H1 (cell line): Measurements from ENCODE around the gene BTBD16. TPM values are rescaled to one million over a fixed set of nuclear protein-coding genes. Genes with fewer than 3 reads are reported as not detected.

Experiments used
- CTCF ChIA-PET: fragments of 300-600 bp; sonication (Branson Sonifier 250); formaldehyde crosslinking; loops from one replicate; lab custom pipeline; 2021; ENCODE audit not compliant: partially characterized antibody; lab: Charles Lee
- POLR2A ChIA-PET: fragments of 300-600 bp; sonication (Branson Sonifier 250); formaldehyde crosslinking; loops from one replicate; lab custom pipeline; 2021; ENCODE audit warnings: inconsistent platforms; ENCODE audit not compliant: partially characterized antibody; lab: Charles Lee
- DNase-seq, 2 experiments: peaks; one replicate each; pipeline versions ENCODE4 v3.0.0 to v3.0.0-alpha.2; 2010 to 2022; ENCODE audit warnings: low spot score in 2 of 2, low read depth in 1 of 2, mixed read lengths in 1 of 2
- FAIRE-seq: peaks from 2 replicates; lab custom pipeline; 2011; peaks lifted over from hg19 to GRCh38; lab: Jason Lieb, UNC
- H2AFZ ChIP-seq: 2 replicates; pipeline ENCODE4 v1.8.1; 2012; ENCODE audit warnings: low read length, inconsistent platforms
- H2AK5ac ChIP-seq: 2 replicates; pipeline ENCODE4 v1.6.1; 2013; ENCODE audit warnings: low read depth, low read length
- H2BK120ac ChIP-seq: replicated peaks from 2 replicates; pipeline ENCODE3; 2013; ENCODE audit warnings: low read depth, low read length, inconsistent platforms
- H2BK12ac ChIP-seq: 2 replicates; pipeline ENCODE4 v1.6.1; 2013; ENCODE audit warnings: low read depth, low read length
- H2BK15ac ChIP-seq: 2 replicates; pipeline ENCODE4 v1.6.1; 2013; ENCODE audit warnings: low read length
- H2BK20ac ChIP-seq: 2 replicates; pipeline ENCODE4 v1.6.1; 2013; ENCODE audit warnings: low read length
- H2BK5ac ChIP-seq: 2 replicates; pipeline ENCODE4 v1.6.1; 2013; ENCODE audit warnings: low read depth, low read length
- H3K14ac ChIP-seq: 2 replicates; pipeline ENCODE4 v1.6.1; 2013; ENCODE audit warnings: inconsistent platforms; ENCODE audit not compliant: insufficient read length
- H3K18ac ChIP-seq: 2 replicates; pipeline ENCODE4 v1.6.1; 2013; ENCODE audit warnings: low read length; ENCODE audit errors: extremely low read depth
- H3K23ac ChIP-seq: 2 replicates; pipeline ENCODE4 v1.6.1; 2013; ENCODE audit warnings: inconsistent platforms; ENCODE audit not compliant: insufficient read length
- H3K23me2 ChIP-seq: 2 replicates; pipeline ENCODE4 v1.6.1; 2013; ENCODE audit warnings: low read depth, low read length
- H3K27ac ChIP-seq: 2 replicates; pipeline ENCODE4 v1.6.1; 2011; ENCODE audit warnings: low read depth, low read length, inconsistent platforms
- H3K27me3 ChIP-seq, 4 experiments: replicated peaks in 1 of 4; 1 replicate in 1 of 4; 2 replicates in 3 of 4; pipeline versions ENCODE4 v1.6.1 to v1.8.1; 2011 to 2013; ENCODE audit warnings: low read length in 3 of 4, mild to moderate bottlenecking in 3 of 4, inconsistent platforms in 2 of 4, mixed read lengths in 2 of 4, moderate library complexity in 1 of 4; ENCODE audit not compliant: control insufficient read depth in 3 of 4, insufficient read depth in 3 of 4; ENCODE audit errors: extremely low read depth in 1 of 4
- H3K36me3 ChIP-seq, 4 experiments: 2 replicates each; pipeline versions ENCODE4 v1.6.1 to v1.8.1; 2011 to 2013; ENCODE audit warnings: mild to moderate bottlenecking in 4 of 4, low read length in 3 of 4, moderate library complexity in 2 of 4, control low read depth in 1 of 4, inconsistent platforms in 1 of 4; ENCODE audit not compliant: insufficient read depth in 4 of 4, control insufficient read depth in 2 of 4
- H3K4ac ChIP-seq: replicated peaks from 2 replicates; pipeline ENCODE3; 2013; ENCODE audit warnings: low read length, low read depth, mixed read lengths, inconsistent platforms; ENCODE audit not compliant: insufficient read length
- H3K4me1 ChIP-seq, 4 experiments: replicated peaks in 1 of 4; 1 replicate in 1 of 4; 2 replicates in 3 of 4; pipeline versions ENCODE4 v1.6.1 to v1.8.1; 2011 to 2013; ENCODE audit warnings: low read length in 3 of 4, inconsistent platforms in 2 of 4, mixed read lengths in 1 of 4; ENCODE audit not compliant: insufficient read depth in 4 of 4, control insufficient read depth in 3 of 4
- H3K4me2 ChIP-seq, 2 experiments: 2 replicates each; pipeline versions ENCODE4 v1.6.1 to v1.8.1; 2011 to 2013; ENCODE audit warnings: low read depth in 2 of 2, low read length in 2 of 2, control low read depth in 1 of 2, inconsistent platforms in 1 of 2, mild to moderate bottlenecking in 1 of 2; ENCODE audit not compliant: insufficient read depth in 1 of 2
- H3K4me3 ChIP-seq, 4 experiments: fragments of 200-600, 300-600 bp in 1 of 4; sonication (generic), shearing (Covaris generic), sonication (Bioruptor Twin) in 1 of 4; 2 replicates each; pipeline versions ENCODE4 v1.5.1 to v1.8.1; 2011 to 2016; ENCODE audit warnings: low read length in 4 of 4, low read depth in 3 of 4, control low read depth in 2 of 4, inconsistent platforms in 2 of 4, mild to moderate bottlenecking in 2 of 4, mixed read lengths in 1 of 4, moderate library complexity in 1 of 4; ENCODE audit not compliant: insufficient read depth in 2 of 4; ENCODE audit errors: extremely low read depth in 1 of 4
- H3K56ac ChIP-seq: replicated peaks from 2 replicates; pipeline ENCODE3; 2013; ENCODE audit warnings: low read depth, mild to moderate bottlenecking, mixed read lengths, low read length, inconsistent platforms; ENCODE audit not compliant: insufficient read length
- H3K79me1 ChIP-seq: 2 replicates; pipeline ENCODE4 v1.6.1; 2013; ENCODE audit warnings: low read depth, low read length, control low read depth
- H3K79me2 ChIP-seq, 2 experiments: 2 replicates each; pipeline versions ENCODE4 v1.6.1 to v1.8.1; 2012 to 2013; ENCODE audit warnings: low read length in 2 of 2, mild to moderate bottlenecking in 2 of 2, inconsistent platforms in 1 of 2; ENCODE audit not compliant: insufficient read depth in 2 of 2, control insufficient read depth in 1 of 2
- H3K9ac ChIP-seq, 4 experiments: replicated peaks in 1 of 4; 1 replicate in 1 of 4; 2 replicates in 3 of 4; pipeline versions ENCODE4 v1.6.1 to v1.8.1; 2011 to 2013; ENCODE audit warnings: low read depth in 3 of 4, low read length in 3 of 4, control low read depth in 2 of 4, mild to moderate bottlenecking in 2 of 4, moderate library complexity in 2 of 4, inconsistent platforms in 1 of 4; ENCODE audit errors: extremely low read depth in 1 of 4
- H3K9me3 ChIP-seq, 2 experiments: 2 replicates each; pipeline versions ENCODE4 v1.6.1 to v1.8.1; 2012 to 2013; ENCODE audit warnings: mild to moderate bottlenecking in 2 of 2, moderate library complexity in 2 of 2, control low read depth in 1 of 2, inconsistent platforms in 1 of 2, low read depth in 1 of 2, low read length in 1 of 2, mixed read lengths in 1 of 2; ENCODE audit not compliant: insufficient read depth in 2 of 2
- H4K20me1 ChIP-seq, 2 experiments: replicated peaks in 1 of 2; 2 replicates each; pipeline versions ENCODE3 to v1.8.1; 2011 to 2013; ENCODE audit warnings: inconsistent platforms in 2 of 2, low read length in 2 of 2, mild to moderate bottlenecking in 1 of 2; ENCODE audit not compliant: insufficient read depth in 2 of 2, control insufficient read depth in 1 of 2
- H4K5ac ChIP-seq: 2 replicates; pipeline ENCODE4 v1.6.1; 2013; ENCODE audit warnings: low read length, low read depth, mixed read lengths, inconsistent platforms; ENCODE audit not compliant: insufficient read length
- H4K8ac ChIP-seq: 2 replicates; pipeline ENCODE4 v1.8.0; 2013; ENCODE audit warnings: mild to moderate bottlenecking, moderate library complexity, low read length, inconsistent platforms; ENCODE audit not compliant: insufficient read depth; ENCODE audit errors: extremely low read depth
- H4K91ac ChIP-seq: replicated peaks from 2 replicates; pipeline ENCODE3; 2013; ENCODE audit warnings: low read length, mixed read lengths, inconsistent platforms; ENCODE audit not compliant: insufficient read length
- ASH2L ChIP-seq: fragments of 200-600, 300-600 bp; sonication (generic); IDR thresholded peaks from one replicate; pipeline ENCODE4 v1.7.1; 2017; ENCODE audit warnings: low read length
- CHD2 ChIP-seq: IDR thresholded peaks from 2 replicates; pipeline ENCODE4 v1.6.1; 2012; ENCODE audit warnings: low read length, improper control_type of control experiment
- EP300 ChIP-seq, 2 experiments: IDR thresholded peaks; 1 replicate in 1 of 2; 2 replicates in 1 of 2; pipeline ENCODE4 v1.6.1; 2011 to 2012; ENCODE audit warnings: low read depth in 2 of 2, low read length in 2 of 2, mild to moderate bottlenecking in 2 of 2, borderline replicate concordance in 1 of 2, inconsistent platforms in 1 of 2, moderate library complexity in 1 of 2
- GABPA ChIP-seq: IDR thresholded peaks from 2 replicates; pipeline ENCODE4 v1.6.1; 2011; ENCODE audit warnings: mild to moderate bottlenecking, low read length, moderate library complexity, borderline replicate concordance; ENCODE audit not compliant: insufficient read depth
- SIRT6 ChIP-seq: IDR thresholded peaks from one replicate; pipeline ENCODE4 v1.7.1; 2012; ENCODE audit warnings: low read length, inconsistent platforms
- TAF7 ChIP-seq: optimal IDR thresholded peaks from 2 replicates; pipeline ENCODE3; 2011; ENCODE audit warnings: low read depth, mild to moderate bottlenecking, inconsistent platforms, low read length, moderate library complexity, borderline replicate concordance
- TBP ChIP-seq: IDR thresholded peaks from 2 replicates; pipeline ENCODE4 v1.6.1; 2011; ENCODE audit warnings: low read depth, low read length, improper control_type of control experiment
- WGBS, 2 experiments: shearing (Covaris generic) in 1 of 2; methylation state at CpG; one replicate each; pipeline versions ENCODE4 v1.1.6 to v1.1.7; 2013 to 2015; ENCODE audit warnings: low lambda C conversion rate in 2 of 2, mixed read lengths in 2 of 2, inconsistent platforms in 1 of 2, low coverage in 1 of 2, missing lambda C conversion rate in 1 of 2; ENCODE audit not compliant: insufficient replicate concordance in 2 of 2, insufficient coverage in 1 of 2, insufficient read length in 1 of 2; ENCODE audit errors: extremely low coverage in 1 of 2, missing lambda C conversion rate in 1 of 2; 5-methylcytosine and 5-hydroxymethylcytosine counted together
- polyA plus RNA-seq, 7 experiments: library from polyadenylated mRNA; depleted of rRNA in 3 of 7; stranded (reverse) in 5 of 7; unstranded in 2 of 7; fragments of >200 nt in 5 of 7; fragments of 200-250 nt in 2 of 7; gene quantifications; 1 replicate in 5 of 7; 2 replicates in 1 of 7; 4 replicates in 1 of 7; pipeline versions ENCODE4 v1.2.1 to v1.2.3, GENCODE V29; 2011 to 2013; ENCODE audit warnings: missing spikeins in 2 of 7, mixed read lengths in 2 of 7
- total RNA-seq: library from RNA; stranded (reverse); fragmentation: NEBNext Ultra II Directional; extraction: Animal tissue kit (Norgen Biotek cat#: 25700); gene quantifications from 2 replicates; pipeline ENCODE4 v1.2.1, GENCODE V29; 2021
- TF ChIP-seq, protein P1 (sequence below): IDR thresholded peaks from 2 replicates; pipeline ENCODE4 v1.6.1; 2011; ENCODE audit warnings: low read depth, mild to moderate bottlenecking, low read length; ENCODE audit not compliant: insufficient read depth

Gene BTBD16
- total and polyA plus RNA-seq, 2 of the 8 experiments (the other 6 are each of a cell fraction or from before 2014, with no cell fraction given), result 0.05 TPM; not detected in 1

DNA sequence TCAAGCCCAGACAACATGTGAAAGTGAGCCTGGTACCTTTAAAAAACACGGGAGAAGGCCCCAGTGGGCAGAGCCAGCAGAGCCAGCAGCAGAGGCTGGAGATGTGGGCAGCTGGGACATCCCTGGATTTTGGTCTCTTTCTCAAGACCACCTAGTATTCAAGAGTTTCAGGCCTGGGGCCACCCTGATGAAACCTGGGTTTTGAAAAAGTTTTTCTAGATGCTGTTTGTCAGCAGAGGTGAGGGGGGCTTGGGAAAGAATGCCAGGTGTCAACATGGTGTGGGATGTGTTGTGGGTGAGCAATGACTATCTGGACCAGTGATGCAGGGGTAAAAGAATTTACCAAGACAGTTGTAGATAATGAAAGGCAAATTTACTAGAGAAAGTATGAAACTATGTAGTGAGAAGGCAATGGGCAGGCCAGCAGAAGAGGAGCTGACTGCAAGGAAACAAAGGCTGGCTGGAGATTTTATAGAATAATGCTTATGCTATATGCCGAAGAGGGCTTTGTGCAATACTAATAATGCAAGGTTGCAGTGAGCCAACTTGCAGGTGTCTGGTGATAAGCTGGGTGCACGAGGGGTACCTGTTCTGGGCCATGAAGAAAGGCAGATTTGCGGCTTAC lies 75.3 kb downstream of the BTBD16 start:
- no peak for FAIRE-seq
- POLR2A ChIA-PET, result no interaction called here

More for the DNA sequence above, 75.3 kb downstream of the BTBD16 start:
- Histone ChIP-seq H3K4me2 (no peak overlapping the region), H3K36me3 (no peaks in the 10 kb centered on the region), H3K18ac (no peak overlapping the region), H4K5ac (no peak overlapping the region), H3K23me2 (no peaks in the 10 kb centered on the region), H4K91ac (no peak overlapping the region), H3K23ac (no peak overlapping the region), H2AK5ac (no peak overlapping the region), H4K20me1 (no peaks in the 10 kb centered on the region), H3K4ac (no peak overlapping the region), H3K14ac (no peak overlapping the region), H2BK20ac (no peak overlapping the region), H3K79me2 (no peaks in the 10 kb centered on the region), H2BK15ac (no peak overlapping the region), H2BK12ac (no peak overlapping the region), H4K8ac (no peak overlapping the region), H3K79me1 (no peaks in the 10 kb centered on the region), H2BK120ac (no peak overlapping the region), H2BK5ac (no peak overlapping the region), H3K9ac (no peak overlapping the region), H3K4me3 (no peak overlapping the region), H3K4me1 (peaks cover 0 to 9% (median 6%) of the 10 kb centered on the region in 4 experiments; a peak in 5 of 7 replicates), H2AFZ (no peak overlapping the region), H3K9me3 (peaks cover 14 to 18% of the 10 kb centered on the region in 2 experiments), H3K56ac (no peak overlapping the region), H3K27ac (no peak overlapping the region), H3K27me3 (no peaks in the 10 kb centered on the region)
- TF ChIP-seq EP300 (IDR thresholded peaks at IDR 0.05; ENCODE audit: borderline replicate concordance in 1 of 2, low read depth in 2 of 2, low read length in 2 of 2) (no peak), SIRT6 (no peak), TBP (no peak), CHD2 (no peak), ASH2L (no peak), GABPA (no peak), TAF7 (no peak)
- TF ChIP-seq, protein P1, sequence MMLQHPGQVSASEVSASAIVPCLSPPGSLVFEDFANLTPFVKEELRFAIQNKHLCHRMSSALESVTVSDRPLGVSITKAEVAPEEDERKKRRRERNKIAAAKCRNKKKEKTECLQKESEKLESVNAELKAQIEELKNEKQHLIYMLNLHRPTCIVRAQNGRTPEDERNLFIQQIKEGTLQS, result no peak
- CTCF ChIA-PET, result interaction anchor here (0.6 to 1.0 kb wide), 2 partner anchors 10 to 272 kb away, joined by 3 to 4 read pairs; no protein-coding TSS in a partner anchor
- DNase-seq, result no peak
- WGBS, 2 experiments, result 100% methylated on average over 3 of the region's 4 CpGs; no CpG with 5 or more reads in 1 of the 2 experiments
